GM18502 (cell line): ENCODE measurements around the gene ACYP2.
"Not testable (repeated sequence)": the region's sequence is repeated elsewhere in the genome, so short reads cannot be mapped to it uniquely, and the experiment has no call there.

Source experiments
- ATAC-seq: cut with Tn5 transposase; IDR thresholded peaks from one replicate; pipeline ENCODE4 v1.9.1; 2021; ENCODE audit warnings: mild to moderate bottlenecking; ENCODE audit not compliant: unreplicated experiment, poor library complexity

The ACYP2 gene

GRCh38 chr2:54096141-54096540, 19.3 kb upstream of the ACYP2 start:
- not testable (repeated sequence) for ATAC-seq

DNA sequence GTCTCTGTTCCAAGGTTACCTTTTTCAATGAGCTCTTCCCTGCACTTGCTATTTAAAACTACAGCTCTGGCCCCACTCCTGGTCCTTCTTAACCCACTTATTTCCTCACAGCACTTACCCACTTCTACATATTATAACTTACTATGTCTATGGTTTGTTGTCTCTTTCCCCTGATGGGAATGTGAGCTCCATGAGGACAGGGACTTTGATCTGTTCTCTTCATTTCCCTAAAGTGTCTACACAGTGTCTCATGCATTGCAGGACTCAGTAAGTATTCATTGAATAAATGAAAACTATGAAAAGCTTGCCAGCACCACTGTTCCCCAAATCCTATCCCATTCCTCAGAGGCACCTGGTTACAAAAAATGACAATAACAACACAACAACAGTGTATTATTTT, 18.3 kb upstream of the ACYP2 start:
- ATAC-seq, result no peak

- no peak for ATAC-seq
Observed at GRCh38 chr2:54099370-54099769, 16.0 kb upstream of the ACYP2 start.

- peak; percentile 79 for ATAC-seq
Observed at GRCh38 chr2:54099829-54100585, 15.4 kb upstream of the ACYP2 start.

DNA sequence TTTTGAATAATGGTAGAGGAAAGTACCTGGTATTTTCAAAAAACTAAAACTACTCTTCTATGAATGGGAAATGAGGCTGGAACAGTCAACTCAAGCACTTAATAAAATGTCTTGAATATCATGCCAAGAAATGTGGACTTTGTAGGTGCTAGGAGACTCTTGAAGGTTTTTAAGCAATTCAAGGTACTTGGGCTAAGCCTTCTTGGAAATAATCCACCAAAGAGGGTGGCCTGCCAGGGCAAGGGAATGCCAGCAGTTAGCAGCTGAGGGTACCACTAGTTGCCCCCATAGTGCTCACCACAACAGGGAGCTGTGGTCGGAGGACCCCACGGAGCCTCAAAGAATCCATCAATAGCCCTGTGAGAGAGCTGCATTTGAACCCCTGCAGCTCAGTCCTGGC, 14.6 kb upstream of the ACYP2 start:
- ATAC-seq, result no peak

- peak; percentile 72 for ATAC-seq
Observed at GRCh38 chr2:54103454-54104314, 11.7 kb upstream of the ACYP2 start.

- ATAC-seq, result no peak
Observed at GRCh38 chr2:54106631-54107454, 8.6 kb upstream of the ACYP2 start.

GRCh38 chr2:54107455-54107764, 8.0 kb upstream of the ACYP2 start:
- ATAC-seq, result no peak

GRCh38 chr2:54107903-54108615, 7.4 kb upstream of the ACYP2 start:
- ATAC-seq, result no peak

DNA sequence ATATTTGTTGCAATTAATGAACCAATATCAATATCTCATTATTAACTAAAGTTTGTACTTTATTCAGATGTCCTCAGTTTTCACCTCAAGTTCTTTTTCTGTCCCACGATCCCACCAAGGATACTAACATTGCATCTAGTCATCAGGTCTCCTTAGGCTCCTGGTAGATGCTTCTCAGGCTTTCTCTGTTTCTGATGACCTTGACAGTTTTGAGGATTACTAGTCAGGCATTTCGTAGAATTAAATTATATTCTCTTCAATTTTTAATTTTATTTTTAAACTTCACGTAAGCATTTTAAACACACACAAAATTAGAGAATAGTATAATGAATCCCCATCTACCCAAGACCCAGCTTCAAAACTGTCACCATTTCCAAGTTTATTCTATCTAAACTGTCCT, 5.6 kb upstream of the ACYP2 start:
- ATAC-seq, result no peak

- not testable (repeated sequence) for ATAC-seq
Observed at GRCh38 chr2:54114479-54114878, 936 bp upstream of the ACYP2 start.

GRCh38 chr2:54114936-54115283, 505 bp upstream of the ACYP2 start:
- no peak for ATAC-seq

DNA sequence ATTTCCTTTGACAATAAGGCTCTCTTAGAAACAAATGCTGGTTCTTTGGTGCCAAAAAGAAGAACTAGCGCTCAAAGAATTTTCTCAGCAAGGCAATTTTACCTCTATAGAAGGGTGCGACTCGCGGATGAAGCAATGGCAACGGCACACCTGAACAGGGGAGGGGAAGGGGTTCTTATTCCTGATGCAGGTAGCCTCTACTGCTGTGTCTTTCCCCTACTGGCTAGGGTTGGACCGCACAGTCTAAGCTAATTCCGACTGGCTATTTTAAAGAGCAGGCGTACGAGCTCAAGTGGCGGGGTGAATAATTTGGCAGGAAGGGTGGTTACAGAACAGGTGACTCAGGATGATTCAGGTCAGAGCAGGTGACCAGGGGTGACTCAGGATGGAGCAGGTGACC, 1.2 kb downstream of the ACYP2 start:
- ATAC-seq, result not testable (repeated sequence)

DNA sequence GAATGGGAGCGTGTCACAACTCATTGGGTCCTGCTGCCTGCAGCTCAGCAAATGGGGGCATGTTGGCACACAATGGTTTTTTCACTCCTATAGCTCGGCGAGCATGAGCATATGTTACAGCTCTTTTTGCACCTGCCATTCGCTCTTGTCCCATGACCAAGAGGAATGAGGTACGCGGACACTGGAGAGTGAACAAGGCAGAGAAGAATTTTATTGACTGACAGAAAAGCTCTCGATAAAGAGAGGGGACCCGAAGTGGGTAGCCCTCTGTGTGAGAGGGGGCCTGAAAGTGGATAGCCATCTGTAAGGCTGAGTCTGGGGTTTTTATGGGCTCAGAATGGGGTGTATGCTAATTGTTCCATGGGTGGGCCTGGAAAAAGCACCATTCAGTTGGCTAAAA, 5.5 kb downstream of the ACYP2 start:
- no peak for ATAC-seq

GRCh38 chr2:54122171-54122935, 6.9 kb downstream of the ACYP2 start:
- no peak for ATAC-seq

DNA sequence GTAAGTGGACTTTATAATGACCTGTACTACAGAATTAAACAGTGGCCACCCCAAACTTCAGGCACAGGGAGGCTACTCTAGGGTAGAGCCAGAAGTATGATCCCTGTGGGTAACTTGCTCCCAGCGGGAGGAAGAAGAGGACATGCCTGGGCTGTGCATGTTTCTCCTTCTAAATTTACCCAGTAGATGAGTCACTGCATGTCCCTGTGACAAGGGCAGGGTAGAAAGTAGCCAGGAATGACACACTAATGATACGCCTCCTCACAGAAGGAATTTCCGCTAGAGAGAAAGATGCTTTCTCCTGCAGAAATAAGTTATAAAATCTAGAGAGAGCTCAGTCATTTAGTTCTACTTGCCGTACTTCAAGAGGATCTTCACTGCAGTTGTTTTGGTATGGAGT, 7.5 kb downstream of the ACYP2 start:
- ATAC-seq, result no peak

- not testable (repeated sequence) for ATAC-seq
Observed at GRCh38 chr2:54127174-54127573, 11.8 kb downstream of the ACYP2 start.

- no peak for ATAC-seq
Observed at GRCh38 chr2:54133056-54133455, 17.6 kb downstream of the ACYP2 start.

- ATAC-seq, result no peak
Observed at GRCh38 chr2:54139210-54139609, 23.8 kb downstream of the ACYP2 start.

- ATAC-seq, result no peak
Observed at GRCh38 chr2:54143780-54144179, 28.4 kb downstream of the ACYP2 start.
